Measurements from ENCODE around the gene CNTN4. TPM values are rescaled to one million over a fixed set of nuclear protein-coding genes. Genes with fewer than 3 reads are reported as not detected.

The CNTN4 gene
- polyA plus RNA-seq, 1 donor (not counting 4 experiments of a cell fraction or from before 2014, with no cell fraction given) = not detected

DNA sequence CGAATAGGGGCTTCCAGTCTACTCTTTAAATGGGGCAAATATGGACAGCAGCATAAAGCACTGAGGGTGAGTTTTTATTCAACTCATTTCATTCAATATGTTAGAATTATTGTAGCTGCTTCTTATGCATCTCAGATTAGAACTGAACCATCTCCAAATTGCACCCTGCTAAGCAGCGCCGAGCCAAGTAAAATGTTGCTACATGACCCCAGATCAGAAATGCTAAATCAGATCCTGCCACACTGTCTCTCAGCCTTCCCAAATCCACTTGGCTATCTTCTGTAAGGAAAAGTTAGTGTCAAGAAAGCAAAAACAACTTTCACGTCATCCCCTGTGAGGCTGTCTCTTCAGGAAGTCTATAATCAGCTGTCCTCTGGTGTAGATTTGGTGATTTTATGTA, 293.2 kb downstream of the CNTN4 start:
- H3K79me2 ChIP-seq (ENCODE audit: control insufficient read depth, insufficient read depth, low read length) = no peaks in the 10 kb centered on the region
- H3K27ac ChIP-seq (ENCODE audit: control insufficient read depth, insufficient read depth, low read length) = no peak overlapping the region
- no peaks in the 10 kb centered on the region for H3K36me3 ChIP-seq (ENCODE audit: control insufficient read depth in 2 of 2, extremely low read depth in 1 of 2, insufficient read depth in 2 of 2, low read length in 2 of 2)
- no peak overlapping the region for H3K4me2 ChIP-seq (ENCODE audit: control insufficient read depth, extremely low read depth, insufficient read depth, low read depth, low read length)
- no peak overlapping the region for H2AFZ ChIP-seq (ENCODE audit: control insufficient read depth, low read length)
- H3K9me3 ChIP-seq (ENCODE audit: control insufficient read depth, low read depth, low read length) = no peaks in the 10 kb centered on the region
- no peaks in the 10 kb centered on the region for H4K20me1 ChIP-seq (ENCODE audit: control insufficient read depth, extremely low read depth, insufficient read depth, low read length)
- no peaks in the 10 kb centered on the region for H3K4me1 ChIP-seq (ENCODE audit: control insufficient read depth, extremely low read depth, insufficient read depth, low read length)
- TF ChIP-seq CTCF (optimal IDR thresholded peaks at IDR 0.05 in 1 of 3, IDR thresholded peaks at IDR 0.05 in 1 of 3, conservative IDR thresholded peaks at IDR 0.05 in 1 of 3; ENCODE audit: extremely low read depth in 1 of 3, insufficient read depth in 2 of 3, low read length in 3 of 3) = no peak
- no peak for TF ChIP-seq EZH2 (IDR thresholded peaks at IDR 0.05; ENCODE audit: low read length)
- no peaks in the 10 kb centered on the region for H3K9me1 ChIP-seq (ENCODE audit: control insufficient read depth, extremely low read depth, insufficient read depth, low read length)
- dilution Hi-C loops (cut with MboI; ENCODE audit: extremely low pct_ligation_motif_present, low sequenced_read_pairs) = no loop called here
- H3K4me3 ChIP-seq (ENCODE audit: control insufficient read depth in 2 of 3, extremely low read depth in 1 of 3, insufficient read depth in 2 of 3, low read depth in 1 of 3, low read length in 3 of 3) = no peak overlapping the region
- DNase-seq (ENCODE audit: low read depth, low spot score) (no peak), FAIRE-seq (no peak)
- H3K27me3 ChIP-seq (ENCODE audit: control insufficient read depth, extremely low read depth, insufficient read depth, low read length) = no peaks in the 10 kb centered on the region
- H3K9ac ChIP-seq (ENCODE audit: control insufficient read depth, extremely low read depth, insufficient read depth, low read length) = no peak overlapping the region

- no peak overlapping the region for H2AFZ ChIP-seq (ENCODE audit: control insufficient read depth, low read length)
- FAIRE-seq (no peak), DNase-seq (ENCODE audit: low read depth, low spot score) (no peak)
- H3K9ac ChIP-seq (ENCODE audit: control insufficient read depth, extremely low read depth, insufficient read depth, low read length) = no peak overlapping the region
- no peaks in the 10 kb centered on the region for H3K9me3 ChIP-seq (ENCODE audit: control insufficient read depth, low read depth, low read length)
- H3K4me3 ChIP-seq (ENCODE audit: control insufficient read depth in 2 of 3, extremely low read depth in 1 of 3, insufficient read depth in 2 of 3, low read depth in 1 of 3, low read length in 3 of 3) = no peak overlapping the region
- no peaks in the 10 kb centered on the region for H3K27me3 ChIP-seq (ENCODE audit: control insufficient read depth, extremely low read depth, insufficient read depth, low read length)
- dilution Hi-C loops (cut with MboI; ENCODE audit: extremely low pct_ligation_motif_present, low sequenced_read_pairs) = no loop called here
- no peak overlapping the region for H3K4me2 ChIP-seq (ENCODE audit: control insufficient read depth, extremely low read depth, insufficient read depth, low read depth, low read length)
- H3K27ac ChIP-seq (ENCODE audit: control insufficient read depth, insufficient read depth, low read length) = no peak overlapping the region
- no peaks in the 10 kb centered on the region for H3K9me1 ChIP-seq (ENCODE audit: control insufficient read depth, extremely low read depth, insufficient read depth, low read length)
- no peaks in the 10 kb centered on the region for H3K4me1 ChIP-seq (ENCODE audit: control insufficient read depth, extremely low read depth, insufficient read depth, low read length)
- no peaks in the 10 kb centered on the region for H3K79me2 ChIP-seq (ENCODE audit: control insufficient read depth, insufficient read depth, low read length)
- H3K36me3 ChIP-seq (ENCODE audit: control insufficient read depth in 2 of 2, extremely low read depth in 1 of 2, insufficient read depth in 2 of 2, low read length in 2 of 2) = no peaks in the 10 kb centered on the region
- no peaks in the 10 kb centered on the region for H4K20me1 ChIP-seq (ENCODE audit: control insufficient read depth, extremely low read depth, insufficient read depth, low read length)
- TF ChIP-seq CTCF (optimal IDR thresholded peaks at IDR 0.05 in 1 of 3, IDR thresholded peaks at IDR 0.05 in 1 of 3, conservative IDR thresholded peaks at IDR 0.05 in 1 of 3; ENCODE audit: extremely low read depth in 1 of 3, insufficient read depth in 2 of 3, low read length in 3 of 3) (no peak), EZH2 (IDR thresholded peaks at IDR 0.05; ENCODE audit: low read length) (no peak)
Observed at GRCh38 chr3:2392981-2393380, 294.3 kb downstream of the CNTN4 start.

Data from keratinocyte (primary cell).